Neuronal stem cell (in vitro differentiated cells): Measurements from ENCODE around the gene C5orf24.

Source experiments
- DNase-seq: peaks from one replicate; pipeline ENCODE4 v3.0.0-alpha.2; 2013; ENCODE audit warnings: low spot score
- H2AFZ ChIP-seq: one replicate; pipeline ENCODE4 v1.6.1; 2013; ENCODE audit warnings: mild to moderate bottlenecking, low read length, inconsistent platforms
- H2AK5ac ChIP-seq: 2 replicates; pipeline ENCODE4 v1.6.1; 2013; ENCODE audit warnings: low read depth, mild to moderate bottlenecking, inconsistent platforms, low read length, moderate library complexity, mixed read lengths
- H2BK120ac ChIP-seq: 2 replicates; pipeline ENCODE4 v1.6.1; 2013; ENCODE audit warnings: low read depth, mild to moderate bottlenecking, inconsistent platforms, low read length, moderate library complexity, mixed read lengths
- H2BK12ac ChIP-seq: one replicate; pipeline ENCODE4 v1.6.1; 2013; ENCODE audit warnings: low read length, inconsistent platforms
- H2BK15ac ChIP-seq: 2 replicates; pipeline ENCODE4 v1.6.1; 2013; ENCODE audit warnings: mild to moderate bottlenecking, low read length, inconsistent platforms, mixed read lengths
- H2BK5ac ChIP-seq: one replicate; pipeline ENCODE4 v1.6.1; 2013; ENCODE audit warnings: inconsistent platforms, mild to moderate bottlenecking, low read length, moderate library complexity
- H3K14ac ChIP-seq: one replicate; pipeline ENCODE4 v1.6.1; 2013; ENCODE audit warnings: low read length, inconsistent platforms
- H3K18ac ChIP-seq: 2 replicates; pipeline ENCODE4 v1.6.1; 2013; ENCODE audit warnings: low read length, inconsistent platforms
- H3K23ac ChIP-seq: 2 replicates; pipeline ENCODE4 v1.6.1; 2013; ENCODE audit warnings: low read depth, mild to moderate bottlenecking, mixed read lengths, low read length, inconsistent platforms; ENCODE audit not compliant: poor library complexity
- H3K27ac ChIP-seq: replicated peaks from 3 replicates; pipeline ENCODE4 v1.5.1; 2013; ENCODE audit warnings: low read length, inconsistent platforms
- H3K27me3 ChIP-seq, 3 experiments: 2 replicates each; pipeline ENCODE4 v1.6.1; 2013; ENCODE audit warnings: low read length in 3 of 3, mild to moderate bottlenecking in 2 of 3, inconsistent platforms in 1 of 3, low read depth in 1 of 3, mixed read lengths in 1 of 3, moderate library complexity in 1 of 3; ENCODE audit not compliant: control insufficient read depth in 3 of 3, insufficient read depth in 3 of 3
- H3K36me3 ChIP-seq, 2 donors: replicated peaks in 1 of 2; 2 replicates each; pipeline ENCODE4 v1.6.1; 2013; ENCODE audit warnings: low read length in 2 of 2; ENCODE audit not compliant: control insufficient read depth in 2 of 2, insufficient read depth in 2 of 2
- H3K4ac ChIP-seq: 2 replicates; pipeline ENCODE4 v1.6.1; 2013; ENCODE audit warnings: inconsistent platforms, mild to moderate bottlenecking, low read length, moderate library complexity
- H3K4me1 ChIP-seq, 2 donors: 1 replicate in 1 of 2; 2 replicates in 1 of 2; pipeline ENCODE4 v1.6.1; 2013; ENCODE audit warnings: low read length in 2 of 2, low read depth in 1 of 2; ENCODE audit not compliant: control insufficient read depth in 2 of 2, insufficient read depth in 1 of 2
- H3K4me2 ChIP-seq: one replicate; pipeline ENCODE4 v1.6.1; 2013; ENCODE audit warnings: mild to moderate bottlenecking, low read length, inconsistent platforms; ENCODE audit not compliant: insufficient read depth, poor library complexity, severe bottlenecking
- H3K4me3 ChIP-seq, 2 donors: 2 replicates each; pipeline ENCODE4 v1.5.1; 2013; ENCODE audit warnings: low read length in 2 of 2, mild to moderate bottlenecking in 2 of 2, inconsistent platforms in 1 of 2, moderate library complexity in 1 of 2
- H3K79me1 ChIP-seq: one replicate; pipeline ENCODE4 v1.6.1; 2013; ENCODE audit warnings: low read depth, mild to moderate bottlenecking, inconsistent platforms, low read length, moderate library complexity
- H3K9ac ChIP-seq: one replicate; pipeline ENCODE4 v1.6.1; 2013; ENCODE audit warnings: mild to moderate bottlenecking, low read depth, low read length, inconsistent platforms; ENCODE audit not compliant: poor library complexity
- H3K9me3 ChIP-seq, 2 donors: replicated peaks in 1 of 2; 2 replicates each; pipeline versions ENCODE3 to v1.6.1; 2013; ENCODE audit warnings: low read length in 2 of 2, mild to moderate bottlenecking in 2 of 2, inconsistent platforms in 1 of 2, low read depth in 1 of 2, mixed read lengths in 1 of 2, moderate library complexity in 1 of 2; ENCODE audit not compliant: control insufficient read depth in 2 of 2, insufficient read depth in 1 of 2
- H4K8ac ChIP-seq: one replicate; pipeline ENCODE4 v1.6.1; 2013; ENCODE audit warnings: low read depth, mild to moderate bottlenecking, inconsistent platforms, low read length, moderate library complexity
- H4K91ac ChIP-seq: one replicate; pipeline ENCODE4 v1.6.1; 2013; ENCODE audit warnings: low read length, low read depth, mild to moderate bottlenecking, inconsistent platforms; ENCODE audit not compliant: poor library complexity
- WGBS, 2 donors: extraction: QIAGEN DNeasy Blood & Tissue Kit; methylation state at CpG; one replicate each; pipeline ENCODE4 v1.1.7; 2013; ENCODE audit warnings: missing lambda C conversion rate in 2 of 2, mixed read lengths in 1 of 2; ENCODE audit not compliant: insufficient read length in 2 of 2, insufficient replicate concordance in 1 of 2; ENCODE audit errors: extremely low coverage in 2 of 2; 5-methylcytosine and 5-hydroxymethylcytosine counted together

C5orf24 gene

DNA sequence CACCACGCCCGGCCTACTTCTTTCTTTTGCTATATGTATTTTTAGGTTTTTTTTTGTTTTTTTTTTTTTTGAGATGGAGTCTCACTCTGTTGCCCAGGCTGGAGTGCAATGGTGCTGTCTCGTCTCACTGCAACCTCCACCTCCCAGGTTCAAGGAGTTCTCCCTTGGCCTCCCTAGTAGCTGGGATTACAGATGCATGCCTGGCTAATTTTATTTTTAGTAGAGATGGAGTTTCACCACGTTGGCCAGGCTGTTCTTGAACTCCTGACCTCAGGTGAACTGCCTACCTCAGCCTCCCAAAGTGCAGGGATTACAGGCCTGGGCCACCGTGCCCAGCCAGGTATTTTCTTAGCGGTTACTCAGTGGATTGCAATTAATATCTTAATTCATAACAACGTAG is 23.9 kb upstream of the C5orf24 start:
- Histone ChIP-seq H3K36me3 (peaks cover 15 to 96% of the 10 kb centered on the region in 2 donors), H4K8ac (no peak overlapping the region), H3K4me3 (no peak overlapping the region), H3K79me1 (no peaks in the 10 kb centered on the region), H3K23ac (no peak overlapping the region), H3K4me2 (no peak overlapping the region), H3K14ac (no peak overlapping the region), H3K4ac (no peak overlapping the region), H2BK120ac (no peak overlapping the region), H3K27me3 (no peaks in the 10 kb centered on the region), H3K9me3 (no peaks in the 10 kb centered on the region), H3K4me1 (no peaks in the 10 kb centered on the region), H3K9ac (no peak overlapping the region), H2AK5ac (no peak overlapping the region), H3K18ac (no peak overlapping the region), H2BK12ac (no peak overlapping the region), H4K91ac (no peak overlapping the region), H2BK5ac (no peak overlapping the region), H2BK15ac (no peak overlapping the region), H2AFZ (no peak overlapping the region), H3K27ac (no peak overlapping the region)
- DNase-seq, result no peak
- WGBS, 2 donors, result no CpG with 5 or more reads among the region's 7 CpGs

DNA sequence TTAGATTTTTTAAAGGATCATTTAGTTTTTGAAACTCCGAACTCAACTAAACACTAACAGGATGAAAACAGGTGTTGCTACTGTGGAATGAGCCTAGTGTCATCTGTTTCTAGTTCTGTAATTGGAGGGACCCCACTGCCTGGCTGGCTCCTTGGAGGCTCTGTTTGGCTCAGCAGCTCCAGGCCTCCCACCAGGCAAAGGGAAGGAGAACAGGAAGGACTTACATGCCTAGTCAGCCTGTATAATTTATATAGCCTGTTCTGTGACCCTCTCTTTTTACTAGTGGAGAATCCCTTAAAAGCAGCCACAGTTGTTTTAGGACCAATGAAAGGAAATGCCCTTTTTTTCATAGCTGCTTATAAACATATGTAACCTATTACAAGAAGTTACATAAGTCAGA is 21.1 kb upstream of the C5orf24 start:
- Histone ChIP-seq H2AFZ (no peak overlapping the region), H4K8ac (no peak overlapping the region), H3K27ac (no peak overlapping the region), H3K23ac (no peak overlapping the region), H2BK5ac (no peak overlapping the region), H3K14ac (no peak overlapping the region), H3K27me3 (no peaks in the 10 kb centered on the region), H3K4me3 (no peak overlapping the region), H3K9me3 (no peaks in the 10 kb centered on the region), H2BK12ac (no peak overlapping the region), H4K91ac (no peak overlapping the region), H2AK5ac (no peak overlapping the region), H3K4ac (no peak overlapping the region), H3K79me1 (no peaks in the 10 kb centered on the region), H3K9ac (no peak overlapping the region), H3K4me2 (no peak overlapping the region), H2BK15ac (no peak overlapping the region), H2BK120ac (no peak overlapping the region), H3K36me3 (peaks cover 12 to 97% of the 10 kb centered on the region in 2 donors), H3K4me1 (no peaks in the 10 kb centered on the region), H3K18ac (no peak overlapping the region)
- no CpG with 5 or more reads among the region's 1 CpG for WGBS, 2 donors
- DNase-seq, result no peak

DNA sequence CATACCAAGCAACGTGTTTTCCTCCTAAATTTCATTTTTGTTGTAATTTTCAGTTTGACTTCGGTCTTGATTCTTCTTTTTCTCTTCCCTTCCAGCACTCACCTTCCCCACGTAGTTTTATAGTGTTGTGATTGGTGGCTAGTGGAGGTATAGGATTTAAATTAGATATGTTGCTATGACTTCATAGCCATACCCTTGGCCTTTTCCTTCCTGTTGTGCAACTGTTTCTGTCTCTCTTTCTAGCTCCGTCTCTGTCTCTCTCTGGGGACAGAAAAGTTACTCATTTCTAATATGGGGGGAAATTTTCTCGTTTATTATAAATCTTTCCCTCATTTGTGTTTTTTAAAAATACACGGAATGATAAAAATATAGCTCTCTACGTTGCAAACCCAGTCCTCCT is 20.6 kb upstream of the C5orf24 start:
- no peak overlapping the region for H2BK5ac ChIP-seq
- H2BK120ac ChIP-seq, result no peak overlapping the region
- H3K27me3 ChIP-seq, result no peaks in the 10 kb centered on the region
- no peak overlapping the region for H3K18ac ChIP-seq
- no peak overlapping the region for H4K91ac ChIP-seq
- no peak overlapping the region for H3K9ac ChIP-seq
- H3K9me3 ChIP-seq, result no peaks in the 10 kb centered on the region
- WGBS, 2 donors, result no CpG with 5 or more reads among the region's 7 CpGs
- no peak overlapping the region for H3K14ac ChIP-seq
- no peaks in the 10 kb centered on the region for H3K4me1 ChIP-seq
- no peak for DNase-seq
- no peak overlapping the region for H2BK15ac ChIP-seq
- H3K27ac ChIP-seq, result no peak overlapping the region
- peaks cover 11 to 97% of the 10 kb centered on the region in 2 donors for H3K36me3 ChIP-seq
- H3K4ac ChIP-seq, result no peak overlapping the region
- H3K23ac ChIP-seq, result no peak overlapping the region
- H3K4me3 ChIP-seq, result no peak overlapping the region
- H3K4me2 ChIP-seq, result no peak overlapping the region
- no peaks in the 10 kb centered on the region for H3K79me1 ChIP-seq
- no peak overlapping the region for H2BK12ac ChIP-seq
- no peak overlapping the region for H2AK5ac ChIP-seq
- no peak overlapping the region for H4K8ac ChIP-seq
- no peak overlapping the region for H2AFZ ChIP-seq

DNA sequence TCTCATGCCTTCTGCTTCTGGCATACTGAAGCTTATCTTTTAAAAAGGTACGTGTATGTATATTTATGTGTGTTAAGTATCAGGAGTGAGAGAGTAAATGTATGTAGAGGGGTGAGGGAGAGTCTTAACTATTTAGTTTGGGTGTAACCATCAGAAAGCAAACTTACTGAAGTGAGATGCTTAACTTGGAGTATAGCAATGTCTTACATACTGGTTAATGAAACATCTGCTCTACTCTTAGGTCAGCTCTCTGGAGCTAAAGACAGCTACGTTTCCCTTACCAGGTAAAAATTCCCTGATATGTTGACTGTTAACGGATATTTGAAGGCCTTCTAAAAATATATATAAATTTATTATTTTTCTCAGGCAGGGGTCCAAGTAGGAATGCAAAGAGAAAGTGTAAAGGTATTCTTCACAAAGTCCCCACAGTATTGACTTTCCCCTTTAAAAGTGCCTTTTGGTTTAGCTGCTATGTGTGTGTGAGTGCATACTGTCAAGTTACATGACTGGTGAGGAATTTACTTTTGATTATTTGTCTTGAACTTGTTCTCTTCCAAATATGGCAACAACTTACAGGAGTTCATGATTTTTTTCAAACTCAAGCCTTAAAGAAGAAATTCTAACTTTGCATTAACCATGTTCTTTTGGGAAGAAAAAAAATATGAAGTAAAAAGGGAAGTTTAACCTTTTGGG is 12.3 kb upstream of the C5orf24 start:
- no peak overlapping the region for H3K4me2 ChIP-seq
- no peak overlapping the region for H2AFZ ChIP-seq
- H3K27ac ChIP-seq, result no peak overlapping the region
- H3K14ac ChIP-seq, result no peak overlapping the region
- H2BK5ac ChIP-seq, result no peak overlapping the region
- no peak overlapping the region for H3K23ac ChIP-seq
- H3K18ac ChIP-seq, result no peak overlapping the region
- H3K9ac ChIP-seq, result no peak overlapping the region
- H2AK5ac ChIP-seq, result no peak overlapping the region
- no peak for DNase-seq
- no peaks in the 10 kb centered on the region for H3K4me1 ChIP-seq
- no peak overlapping the region for H2BK120ac ChIP-seq
- H3K27me3 ChIP-seq, result no peaks in the 10 kb centered on the region
- 100% methylated on average over 1 of the region's 3 CpGs for WGBS, 2 donors
- H2BK12ac ChIP-seq, result no peak overlapping the region
- peaks cover 0 to 88% of the 10 kb centered on the region in 2 donors for H3K36me3 ChIP-seq
- no peak overlapping the region for H2BK15ac ChIP-seq
- H4K8ac ChIP-seq, result no peak overlapping the region
- no peak overlapping the region for H3K4me3 ChIP-seq
- H4K91ac ChIP-seq, result no peak overlapping the region
- no peaks in the 10 kb centered on the region for H3K79me1 ChIP-seq
- no peaks in the 10 kb centered on the region for H3K9me3 ChIP-seq
- no peak overlapping the region for H3K4ac ChIP-seq
